ENCODE measurements around the gene DNM2. TPM values are rescaled to one million over a fixed set of nuclear protein-coding genes. Genes with fewer than 3 reads are reported as not detected.

DNM2 gene
- total and polyA plus RNA-seq, 9 of the 15 experiments (the other 6 are each of a cell fraction or from before 2014, with no cell fraction given): 2.2 to 161 (median 72.6) TPM

GRCh38 chr19:10752237-10752912, 34.5 kb downstream of the DNM2 start:
- DNase-seq (ENCODE audit: extremely low read depth in 1 of 4, low spot score in 3 of 4): no peak
- Histone ChIP-seq H2AFZ (ENCODE audit: low read depth, low read length) (no peak overlapping the region), H3K9me1 (ENCODE audit: control insufficient read depth, insufficient read depth, low read length) (peaks cover 8% of the 10 kb centered on the region), H4K20me1 (replicated peaks; ENCODE audit: control insufficient read depth, insufficient read depth, low read length) (peaks cover 22% of the 10 kb centered on the region; the same call in 1 of the 2 replicates), H3K9me3 (replicated peaks; ENCODE audit: control insufficient read depth, insufficient read depth, low read depth, low read length) (no peaks in the 10 kb centered on the region), H3K79me2 (ENCODE audit: control insufficient read depth, insufficient read depth, low read length) (peaks cover 99% of the 10 kb centered on the region), H3K4me3 (no peak overlapping the region), H3K4me1 (replicated peaks in 1 of 2; ENCODE audit: control insufficient read depth in 2 of 2, insufficient read depth in 2 of 2, low read length in 2 of 2) (peaks cover 74 to 85% of the 10 kb centered on the region in 2 experiments), H3K9ac (ENCODE audit: insufficient read depth in 1 of 2, low read depth in 2 of 2, low read length in 2 of 2) (peak overlapping the region in 1 of 2 experiments; percentile 74; a peak in 2 of 4 replicates), H3K27ac (ENCODE audit: extremely low read depth, low read depth, low read length) (peak overlapping the region; percentile 40; the same call in 1 of the 3 replicates), H3K4me2 (ENCODE audit: insufficient read depth, low read length) (no peak overlapping the region), H3K36me3 (ENCODE audit: control insufficient read depth, insufficient read depth, low read length) (peaks cover 8% of the 10 kb centered on the region; the same call in 2 of the 3 replicates), H3K27me3 (ENCODE audit: control insufficient read depth in 2 of 2, insufficient read depth in 2 of 2, low read length in 2 of 2) (no peaks in the 10 kb centered on the region)
- intact Hi-C loops (cut with micrococcal nuclease): no loop called here
- 86% methylated on average over 8 of the region's 8 CpGs for WGBS (ENCODE audit: insufficient coverage, low coverage, missing lambda C conversion rate)
- ChIA-PET POLR2A (interaction anchor here (0.9 to 1.8 kb wide), 2 partner anchors 15 to 33 kb away, joined by 3 to 4 read pairs; no protein-coding TSS in a partner anchor), CTCF (ENCODE audit: low intra/inter-chr PET ratio) (no interaction called here)
- BruUV-seq (replicated peaks): no TSS peak
- no peak for FAIRE-seq
- ATAC-seq: no peak
- in situ Hi-C loops (cut with MboI): no loop called here
- TF ChIP-seq RFX7 (CRISPR knock-in tag; IDR thresholded peaks at IDR 0.05) (no peak), ZNF407 (IDR thresholded peaks at IDR 0.05; ENCODE audit: low read depth) (no peak), RBM17 (IDR thresholded peaks at IDR 0.05; ENCODE audit: borderline replicate concordance, low read depth, low read length) (no peak), CBX1 (IDR thresholded peaks at IDR 0.05; ENCODE audit: low read depth) (0 out of 2 replicates have a peak, but pooled peaks have one; percentile 68), ZBTB1 (CRISPR knock-in tag; IDR thresholded peaks at IDR 0.05; ENCODE audit: borderline replicate concordance, low read depth) (no peak), POLR2G (IDR thresholded peaks at IDR 0.05; ENCODE audit: low read depth, low read length) (peak; percentile 32; the same call in 1 of the 2 replicates), ZBTB7A (IDR thresholded peaks at IDR 0.05; ENCODE audit: borderline replicate concordance, control insufficient read depth, low read depth, low read length) (no peak), POLR2AphosphoS2 (IDR thresholded peaks at IDR 0.05; ENCODE audit: low read length) (no peak), KDM1A (IDR thresholded peaks at IDR 0.05) (peak in 1 of 2 experiments; percentile 39; a peak in 1 of 4 replicates)
